K562 (cell line): Measurements from ENCODE around the gene LPAR3. TPM values are rescaled to one million over a fixed set of nuclear protein-coding genes. Genes with fewer than 3 reads are reported as not detected.

Source experiments
- ATAC-seq: fragments of 200-7000 bp; cut with Tn5 transposase; 3 replicates; pipeline ENCODE4 v1.9.1; 2020; ENCODE audit warnings: moderate library complexity
- BruUV-seq: library from RNA; stranded (reverse); fragments of 400-500 nt; replicated peaks from 2 replicates; lab custom pipeline; 2021; lab: Mats Ljungman, UMichigan
- CTCF ChIA-PET: fragments of 300-600 bp; formaldehyde crosslinking; extraction: SDS; loops from one replicate; lab custom pipeline; 2021; ENCODE audit warnings: low intra/inter-chr PET ratio; lab: Yijun Ruan, JAX
- POLR2A ChIA-PET: fragments of 300-600, 350-650 bp; sonication (Branson Sonifier 250); formaldehyde crosslinking; extraction: SDS; loops from one replicate; lab custom pipeline; 2021; ENCODE audit warnings: antibody characterized with exemption, inconsistent platforms; lab: Yijun Ruan, JAX
- DNase-seq, 4 experiments: peaks; one replicate each; pipeline versions ENCODE4 v3.0.0 to v3.0.0-alpha.2; 2011 to 2018; ENCODE audit warnings: low spot score in 3 of 4, mixed read lengths in 3 of 4; ENCODE audit errors: extremely low read depth in 1 of 4
- FAIRE-seq: peaks from 2 replicates; lab custom pipeline; 2011; peaks lifted over from hg19 to GRCh38; lab: Jason Lieb, UNC
- H2AFZ ChIP-seq: 2 replicates; pipeline ENCODE4 v1.6.0; 2011; ENCODE audit warnings: low read depth, low read length, control low read depth, inconsistent platforms
- H3K27ac ChIP-seq: fragments of 200-600 bp; 3 replicates; pipeline ENCODE4 v1.8.0; 2011; ENCODE audit warnings: low read depth, mild to moderate bottlenecking, control low read depth, inconsistent platforms, low read length, moderate library complexity, mixed read lengths; ENCODE audit errors: extremely low read depth
- H3K27me3 ChIP-seq, 2 experiments: fragments of 300-600 bp in 1 of 2; 2 replicates in 1 of 2; 3 replicates in 1 of 2; pipeline versions ENCODE4 v1.6.0 to v1.8.0; 2011; ENCODE audit warnings: inconsistent platforms in 2 of 2, low read length in 2 of 2, mild to moderate bottlenecking in 1 of 2, mixed read lengths in 1 of 2, moderate library complexity in 1 of 2; ENCODE audit not compliant: control insufficient read depth in 2 of 2, insufficient read depth in 2 of 2
- H3K36me3 ChIP-seq: fragments of 300-600 bp; 3 replicates; pipeline ENCODE4 v1.8.0; 2011; ENCODE audit warnings: mild to moderate bottlenecking, low read length, inconsistent platforms; ENCODE audit not compliant: control insufficient read depth, insufficient read depth
- H3K4me1 ChIP-seq, 2 experiments: fragments of 200-600 bp in 1 of 2; replicated peaks in 1 of 2; 2 replicates in 1 of 2; 3 replicates in 1 of 2; pipeline versions ENCODE4 v1.5.1 to v1.8.0; 2011; ENCODE audit warnings: inconsistent platforms in 2 of 2, low read length in 2 of 2, mild to moderate bottlenecking in 1 of 2, mixed read lengths in 1 of 2, moderate library complexity in 1 of 2; ENCODE audit not compliant: control insufficient read depth in 2 of 2, insufficient read depth in 2 of 2
- H3K4me2 ChIP-seq: 2 replicates; pipeline ENCODE4 v1.6.1; 2011; ENCODE audit warnings: low read length, control low read depth, inconsistent platforms, mixed read lengths; ENCODE audit not compliant: insufficient read depth
- H3K4me3 ChIP-seq: fragments of 200-600 bp; sonication (generic), shearing (Covaris generic); 2 replicates; pipeline ENCODE4 v1.5.1; 2016; ENCODE audit warnings: control low read depth, inconsistent platforms
- H3K79me2 ChIP-seq: fragments of 200-600 bp; 3 replicates; pipeline ENCODE4 v1.8.0; 2011; ENCODE audit warnings: low read length, inconsistent platforms; ENCODE audit not compliant: control insufficient read depth, insufficient read depth
- H3K9ac ChIP-seq, 2 experiments: 2 replicates each; pipeline versions ENCODE4 v1.6.0 to v1.6.1; 2011; ENCODE audit warnings: low read depth in 2 of 2, low read length in 2 of 2, control low read depth in 1 of 2, inconsistent platforms in 1 of 2, mild to moderate bottlenecking in 1 of 2, mixed read lengths in 1 of 2; ENCODE audit not compliant: insufficient read depth in 1 of 2
- H3K9me1 ChIP-seq: one replicate; pipeline ENCODE4 v1.6.0; 2011; ENCODE audit warnings: inconsistent platforms, mild to moderate bottlenecking, low read length, moderate library complexity; ENCODE audit not compliant: control insufficient read depth, insufficient read depth
- H3K9me3 ChIP-seq: replicated peaks from 2 replicates; pipeline ENCODE4 v1.5.1; 2011; ENCODE audit warnings: low read depth, low read length, inconsistent platforms; ENCODE audit not compliant: control insufficient read depth, insufficient read depth
- H4K20me1 ChIP-seq: replicated peaks from 2 replicates; pipeline ENCODE4 v1.6.1; 2011; ENCODE audit warnings: low read length, inconsistent platforms, mixed read lengths; ENCODE audit not compliant: control insufficient read depth, insufficient read depth
- BRF1 ChIP-seq: IDR thresholded peaks from 3 replicates; pipeline ENCODE4 v1.6.1; 2011; ENCODE audit warnings: borderline replicate concordance, mild to moderate bottlenecking; ENCODE audit not compliant: insufficient read length; ENCODE audit errors: extremely low read depth
- CCNT2 ChIP-seq: IDR thresholded peaks from 2 replicates; pipeline ENCODE4 v1.6.1; 2011; ENCODE audit warnings: borderline replicate concordance, low read depth, mild to moderate bottlenecking, moderate library complexity, mixed read lengths, low read length; ENCODE audit not compliant: insufficient read length; ENCODE audit errors: extremely low read depth
- CHD2 ChIP-seq: IDR thresholded peaks from 2 replicates; pipeline ENCODE4 v1.6.1; 2011; ENCODE audit warnings: low read depth, low read length
- SMAD2 ChIP-seq: fragments of 150-350 bp; IDR thresholded peaks from 2 replicates; pipeline ENCODE4 v1.6.1; 2014; ENCODE audit warnings: low read depth, mild to moderate bottlenecking, low read length
- TEAD2 ChIP-seq: fragments of 450-650 bp; IDR thresholded peaks from 2 replicates; pipeline ENCODE4 v1.6.1; 2016; ENCODE audit warnings: missing genetic modification characterization, control low read depth, missing compliant biosample characterization
- ZBTB1 ChIP-seq: sonication (generic); formaldehyde crosslinking; IDR thresholded peaks from 2 replicates; pipeline ENCODE4 v1.8.1; 2023; ENCODE audit warnings: missing genetic modification reagents, low read depth, mild to moderate bottlenecking, borderline replicate concordance
- ZNF764 ChIP-seq: fragments of 250-450 bp; sonication (Bioruptor Pico); IDR thresholded peaks from 2 replicates; pipeline ENCODE4 v1.4.0; 2020; ENCODE audit warnings: low read depth, mild to moderate bottlenecking, moderate library complexity
- WGBS: fragments of 100-300 bp; shearing (Covaris generic); methylation state at CpG from one replicate; pipeline ENCODE4 v1.1.6; 2016; ENCODE audit warnings: low coverage, mixed read lengths; ENCODE audit not compliant: insufficient coverage; ENCODE audit errors: missing lambda C conversion rate; 5-methylcytosine and 5-hydroxymethylcytosine counted together
- in situ Hi-C: fragments of 300-500 bp; cut with MboI; formaldehyde crosslinking; loops from 4 replicates; pipeline ENCODE4 v1.15.0; 2018; ENCODE audit warnings: inconsistent platforms, mixed read lengths
- intact Hi-C: fragments of 100-400 bp; cut with micrococcal nuclease; formaldehyde crosslinking; loops from 2 replicates; pipeline ENCODE4 v1.14.2; 2022
- polyA plus RNA-seq, 8 experiments: library from polyadenylated mRNA; depleted of rRNA in 4 of 8; stranded (reverse) in 5 of 8; unstranded in 3 of 8; fragments of >200 nt; fragmentation: Nextera tagmentation in 2 of 8; fragmentation: Illumina TruSeq in 1 of 8; extraction: Ambion mirVana in 2 of 8; extraction: Trizol in 1 of 8; gene quantifications; 2 replicates each; pipeline versions ENCODE4 v1.2.1 to v1.2.3, GENCODE V29; 2011 to 2014; ENCODE audit warnings: inconsistent platforms in 1 of 8, missing spikeins in 1 of 8
- total RNA-seq, 7 experiments: library from RNA; depleted of rRNA in 6 of 7; stranded (reverse); fragments of >200 nt in 6 of 7; fragmentation: Illumina TruSeq in 2 of 7; extraction: Trizol in 2 of 7; gene quantifications; 2 replicates each; pipeline versions ENCODE4 v1.2.1 to v1.2.3, GENCODE V29; 2011 to 2021; ENCODE audit warnings: low replicate concordance in 1 of 7
- TF ChIP-seq, protein P1 (sequence below): sonication (generic); formaldehyde crosslinking; IDR thresholded peaks from 2 replicates; pipeline ENCODE4 v1.8.1; 2022; ENCODE audit warnings: missing genetic modification reagents
- TF ChIP-seq, protein P2 (sequence below), 2 experiments: fragments of 450-650 bp; conservative IDR thresholded peaks; 2 replicates each; pipeline ENCODE4 v1.6.1; 2017; ENCODE audit warnings: mild to moderate bottlenecking in 2 of 2, moderate library complexity in 2 of 2

LPAR3 gene
- total and polyA plus RNA-seq, 9 of the 15 experiments (the other 6 are each of a cell fraction or from before 2014, with no cell fraction given): 0.11 TPM; not detected in 8

DNA sequence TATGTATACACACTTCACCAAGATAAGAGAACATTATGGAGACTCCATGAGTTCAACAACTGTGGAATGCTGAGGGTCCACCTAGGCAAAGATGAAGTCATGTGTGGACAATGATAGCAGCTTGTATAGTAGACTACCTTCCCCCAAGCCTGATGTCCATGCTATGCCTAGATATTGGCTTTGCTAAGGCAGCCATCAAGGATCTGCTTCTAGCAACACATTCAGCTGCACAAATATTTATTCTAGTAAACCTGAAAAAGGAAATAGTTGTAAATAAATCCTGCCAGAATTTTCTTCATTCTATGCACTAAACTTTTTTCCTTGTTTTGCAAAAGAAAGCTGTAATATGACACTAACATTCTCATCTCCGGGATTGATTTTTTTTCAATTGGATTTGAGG lies 7.0 kb upstream of the LPAR3 start:
- no peak for ATAC-seq
- Histone ChIP-seq H3K36me3 (no peaks in the 10 kb centered on the region), H3K4me1 (no peaks in the 10 kb centered on the region), H3K79me2 (no peaks in the 10 kb centered on the region), H3K9me3 (no peaks in the 10 kb centered on the region; the same call in 1 of the 2 replicates), H3K9me1 (no peaks in the 10 kb centered on the region), H3K27me3 (no peaks in the 10 kb centered on the region), H3K4me2 (no peak overlapping the region), H3K27ac (no peak overlapping the region), H3K9ac (no peak overlapping the region), H3K4me3 (no peak overlapping the region), H2AFZ (no peak overlapping the region), H4K20me1 (no peaks in the 10 kb centered on the region)
- 0% methylated on average over 1 of the region's 1 CpG for WGBS
- no peak for DNase-seq
- POLR2A ChIA-PET: no interaction called here
- TF ChIP-seq, protein P1, sequence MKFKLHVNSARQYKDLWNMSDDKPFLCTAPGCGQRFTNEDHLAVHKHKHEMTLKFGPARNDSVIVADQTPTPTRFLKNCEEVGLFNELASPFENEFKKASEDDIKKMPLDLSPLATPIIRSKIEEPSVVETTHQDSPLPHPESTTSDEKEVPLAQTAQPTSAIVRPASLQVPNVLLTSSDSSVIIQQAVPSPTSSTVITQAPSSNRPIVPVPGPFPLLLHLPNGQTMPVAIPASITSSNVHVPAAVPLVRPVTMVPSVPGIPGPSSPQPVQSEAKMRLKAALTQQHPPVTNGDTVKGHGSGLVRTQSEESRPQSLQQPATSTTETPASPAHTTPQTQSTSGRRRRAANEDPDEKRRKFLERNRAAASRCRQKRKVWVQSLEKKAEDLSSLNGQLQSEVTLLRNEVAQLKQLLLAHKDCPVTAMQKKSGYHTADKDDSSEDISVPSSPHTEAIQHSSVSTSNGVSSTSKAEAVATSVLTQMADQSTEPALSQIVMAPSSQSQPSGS (CRISPR knock-in tag): no peak
- TF ChIP-seq CCNT2: no peak
- no peak for TF ChIP-seq ZNF764
- TF ChIP-seq, protein P2, sequence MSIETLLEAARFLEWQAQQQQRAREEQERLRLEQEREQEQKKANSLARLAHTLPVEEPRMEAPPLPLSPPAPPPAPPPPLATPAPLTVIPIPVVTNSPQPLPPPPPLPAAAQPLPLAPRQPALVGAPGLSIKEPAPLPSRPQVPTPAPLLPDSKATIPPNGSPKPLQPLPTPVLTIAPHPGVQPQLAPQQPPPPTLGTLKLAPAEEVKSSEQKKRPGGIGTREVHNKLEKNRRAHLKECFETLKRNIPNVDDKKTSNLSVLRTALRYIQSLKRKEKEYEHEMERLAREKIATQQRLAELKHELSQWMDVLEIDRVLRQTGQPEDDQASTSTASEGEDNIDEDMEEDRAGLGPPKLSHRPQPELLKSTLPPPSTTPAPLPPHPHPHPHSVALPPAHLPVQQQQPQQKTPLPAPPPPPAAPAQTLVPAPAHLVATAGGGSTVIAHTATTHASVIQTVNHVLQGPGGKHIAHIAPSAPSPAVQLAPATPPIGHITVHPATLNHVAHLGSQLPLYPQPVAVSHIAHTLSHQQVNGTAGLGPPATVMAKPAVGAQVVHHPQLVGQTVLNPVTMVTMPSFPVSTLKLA (conservative IDR thresholded peaks at IDR 0.05): no peak
- no peak for TF ChIP-seq BRF1
- TF ChIP-seq SMAD2: no peak
- no peak for TF ChIP-seq CHD2
- TF ChIP-seq TEAD2: no peak
- TF ChIP-seq ZBTB1 (CRISPR knock-in tag): no peak
- CTCF ChIA-PET: no interaction called here
- FAIRE-seq: no peak
- in situ Hi-C loops: no loop called here
- intact Hi-C loops: no loop called here
- no TSS peak for BruUV-seq
